Activated T-cell treated with anti-CD3 and anti-CD28 coated beads, Interleukin-2, amount 50 U/mL, for 24 hours (primary cell): ENCODE data around the gene PRKAG2.
"Not testable (repeated sequence)": the region's sequence is repeated elsewhere in the genome, so short reads cannot be mapped to it uniquely, and the experiment has no call there.

Source experiments
- DNase-seq: peaks from one replicate; pipeline ENCODE4 v3.0.0-alpha.2; 2020
- H3K27ac Mint-ChIP-seq: 2 replicates; pipeline ENCODE4 v1.8.0; 2020; ENCODE audit warnings: mild to moderate bottlenecking, mixed read lengths
- H3K27me3 Mint-ChIP-seq: 2 replicates; pipeline ENCODE4 v1.8.0; 2020; ENCODE audit warnings: mixed read lengths
- H3K36me3 Mint-ChIP-seq: 2 replicates; pipeline ENCODE4 v1.8.0; 2020; ENCODE audit warnings: low read depth, mixed read lengths
- H3K4me1 Mint-ChIP-seq: 2 replicates; pipeline ENCODE4 v1.8.0; 2020; ENCODE audit warnings: low read depth, mixed read lengths
- H3K4me3 Mint-ChIP-seq: 2 replicates; pipeline ENCODE4 v1.8.0; 2020; ENCODE audit warnings: mild to moderate bottlenecking, moderate library complexity, mixed read lengths
- H3K9me3 Mint-ChIP-seq: 2 replicates; pipeline ENCODE4 v1.8.0; 2020; ENCODE audit warnings: mixed read lengths

Gene PRKAG2

GRCh38 chr7:151550656-151551286, 326.1 kb downstream of the PRKAG2 start:
- H3K27me3 Mint-ChIP-seq, result peaks cover 16% of the 10 kb centered on the region
- no peaks in the 10 kb centered on the region for H3K9me3 Mint-ChIP-seq
- DNase-seq, result no peak
- H3K4me3 Mint-ChIP-seq, result no peak overlapping the region
- peaks cover 3% of the 10 kb centered on the region for H3K36me3 Mint-ChIP-seq
- no peak overlapping the region for H3K27ac Mint-ChIP-seq
- peaks cover 5% of the 10 kb centered on the region for H3K4me1 Mint-ChIP-seq

- H3K36me3 Mint-ChIP-seq, result no peaks in the 10 kb centered on the region
- H3K4me3 Mint-ChIP-seq, result no peak overlapping the region
- peaks cover 20% of the 10 kb centered on the region for H3K27me3 Mint-ChIP-seq
- no peak for DNase-seq
- H3K4me1 Mint-ChIP-seq, result peaks cover 5% of the 10 kb centered on the region
- no peak overlapping the region for H3K27ac Mint-ChIP-seq
- H3K9me3 Mint-ChIP-seq, result no peaks in the 10 kb centered on the region
Measured at GRCh38 chr7:151549644-151550043, 327.3 kb downstream of the PRKAG2 start.

- peaks cover 5% of the 10 kb centered on the region for H3K4me1 Mint-ChIP-seq
- H3K9me3 Mint-ChIP-seq, result no peaks in the 10 kb centered on the region
- no peak overlapping the region for H3K4me3 Mint-ChIP-seq
- DNase-seq, result no peak
- peaks cover 20% of the 10 kb centered on the region for H3K27me3 Mint-ChIP-seq
- H3K27ac Mint-ChIP-seq, result no peak overlapping the region
- no peaks in the 10 kb centered on the region for H3K36me3 Mint-ChIP-seq
Measured at GRCh38 chr7:151549083-151549482, 327.8 kb downstream of the PRKAG2 start.

GRCh38 chr7:151544183-151544582, 332.7 kb downstream of the PRKAG2 start:
- Mint-ChIP-seq H3K27ac (no peak overlapping the region), H3K9me3 (no peaks in the 10 kb centered on the region), H3K4me3 (no peak overlapping the region), H3K27me3 (peaks cover 26% of the 10 kb centered on the region), H3K4me1 (no peaks in the 10 kb centered on the region), H3K36me3 (no peaks in the 10 kb centered on the region)
- DNase-seq, result no peak

- no peak overlapping the region for H3K27ac Mint-ChIP-seq
- H3K36me3 Mint-ChIP-seq, result no peaks in the 10 kb centered on the region
Measured at GRCh38 chr7:151542606-151543130, 334.2 kb downstream of the PRKAG2 start.

GRCh38 chr7:151541709-151542499, 335.0 kb downstream of the PRKAG2 start:
- no peak for DNase-seq
- no peak overlapping the region for H3K27ac Mint-ChIP-seq

More at GRCh38 chr7:151542606-151543130, 334.2 kb downstream of the PRKAG2 start:
- DNase-seq, result no peak
- Mint-ChIP-seq H3K27me3 (peaks cover 23% of the 10 kb centered on the region), H3K9me3 (no peaks in the 10 kb centered on the region), H3K4me1 (peaks cover 11% of the 10 kb centered on the region), H3K4me3 (no peak overlapping the region)

GRCh38 chr7:151540146-151540545, 336.8 kb downstream of the PRKAG2 start:
- Mint-ChIP-seq H3K4me3 (no peak overlapping the region), H3K4me1 (peaks cover 17% of the 10 kb centered on the region), H3K27me3 (peaks cover 10% of the 10 kb centered on the region), H3K27ac (no peak overlapping the region), H3K9me3 (no peaks in the 10 kb centered on the region), H3K36me3 (no peaks in the 10 kb centered on the region)
- DNase-seq, result no peak

More at GRCh38 chr7:151541709-151542499, 335.0 kb downstream of the PRKAG2 start:
- peaks cover 17% of the 10 kb centered on the region for H3K4me1 Mint-ChIP-seq
- no peaks in the 10 kb centered on the region for H3K36me3 Mint-ChIP-seq
- H3K4me3 Mint-ChIP-seq, result no peak overlapping the region
- H3K9me3 Mint-ChIP-seq, result no peaks in the 10 kb centered on the region
- H3K27me3 Mint-ChIP-seq, result peaks cover 23% of the 10 kb centered on the region

GRCh38 chr7:151539088-151539671, 337.7 kb downstream of the PRKAG2 start:
- Mint-ChIP-seq H3K9me3 (no peaks in the 10 kb centered on the region), H3K27ac (no peak overlapping the region), H3K4me3 (no peak overlapping the region), H3K27me3 (peaks cover 10% of the 10 kb centered on the region), H3K36me3 (no peaks in the 10 kb centered on the region), H3K4me1 (peaks cover 17% of the 10 kb centered on the region)
- no peak for DNase-seq

GRCh38 chr7:151537818-151538561, 338.9 kb downstream of the PRKAG2 start:
- DNase-seq, result no peak
- peaks cover 13% of the 10 kb centered on the region for H3K27me3 Mint-ChIP-seq
- H3K4me3 Mint-ChIP-seq, result no peak overlapping the region
- H3K36me3 Mint-ChIP-seq, result no peaks in the 10 kb centered on the region
- no peaks in the 10 kb centered on the region for H3K9me3 Mint-ChIP-seq
- no peak overlapping the region for H3K27ac Mint-ChIP-seq
- peaks cover 17% of the 10 kb centered on the region for H3K4me1 Mint-ChIP-seq

- not testable (repeated sequence) for DNase-seq, H3K4me3 Mint-ChIP-seq, H3K36me3 Mint-ChIP-seq, H3K9me3 Mint-ChIP-seq, H3K27ac Mint-ChIP-seq, H3K27me3 Mint-ChIP-seq
- peaks cover 17% of the 10 kb centered on the region for H3K4me1 Mint-ChIP-seq
Measured at GRCh38 chr7:151536178-151536577, 340.7 kb downstream of the PRKAG2 start.

GRCh38 chr7:151529842-151530241, 347.1 kb downstream of the PRKAG2 start:
- Mint-ChIP-seq H3K4me3 (no peak overlapping the region), H3K36me3 (no peaks in the 10 kb centered on the region), H3K4me1 (no peaks in the 10 kb centered on the region), H3K9me3 (peaks cover 21% of the 10 kb centered on the region), H3K27ac (no peak overlapping the region), H3K27me3 (peaks cover 4% of the 10 kb centered on the region)
- DNase-seq, result no peak

- Mint-ChIP-seq H3K9me3 (peaks cover 6% of the 10 kb centered on the region), H3K4me1 (peaks cover 7% of the 10 kb centered on the region), H3K4me3 (no peak overlapping the region), H3K36me3 (no peaks in the 10 kb centered on the region), H3K27ac (no peak overlapping the region), H3K27me3 (no peaks in the 10 kb centered on the region)
- DNase-seq, result no peak
Measured at GRCh38 chr7:151524845-151525244, 352.1 kb downstream of the PRKAG2 start.

GRCh38 chr7:151524331-151524730, 352.6 kb downstream of the PRKAG2 start:
- no peak for DNase-seq
- Mint-ChIP-seq H3K27ac (no peak overlapping the region), H3K9me3 (peaks cover 3% of the 10 kb centered on the region), H3K27me3 (no peaks in the 10 kb centered on the region), H3K4me3 (no peak overlapping the region), H3K4me1 (peaks cover 7% of the 10 kb centered on the region), H3K36me3 (no peaks in the 10 kb centered on the region)
